AML-193 (cell line): ENCODE data around the gene ACTC1.
"Not testable (repeated sequence)": the region's sequence is repeated elsewhere in the genome, so short reads cannot be mapped to it uniquely, and the experiment has no call there.

ENCODE experiments used
- DNase-seq, 2 experiments: peaks; one replicate each; lab custom pipeline; 2025; lab: John Stamatoyannopoulos, UW

The ACTC1 gene

GRCh38 chr15:34795267-34796081 is at the start of gene ACTC1:
TSS of gene ACTC1 (minus strand) at chr15:34795549. CDS start at chr15:34794808, 741 bp downstream.
- no peak for DNase-seq

GRCh38 chr15:34841262-34841725 is 45.9 kb upstream of the ACTC1 start:
- no peak for DNase-seq

- no peak for DNase-seq
Measured at GRCh38 chr15:34838282-34838681, 42.9 kb upstream of the ACTC1 start.

- DNase-seq = no peak
Measured at GRCh38 chr15:34837246-34838016, 42.1 kb upstream of the ACTC1 start.

GRCh38 chr15:34828145-34828911 is 33.0 kb upstream of the ACTC1 start:
- no peak for DNase-seq

- no peak for DNase-seq
Measured at GRCh38 chr15:34821831-34822230, 26.5 kb upstream of the ACTC1 start.

- no peak for DNase-seq
Measured at GRCh38 chr15:34820110-34820509, 24.8 kb upstream of the ACTC1 start.

- DNase-seq = no peak
Measured at GRCh38 chr15:34818526-34818925, 23.2 kb upstream of the ACTC1 start.

GRCh38 chr15:34815836-34816235 is 20.5 kb upstream of the ACTC1 start:
- DNase-seq = no peak

- DNase-seq = no peak
Measured at GRCh38 chr15:34813446-34814190, 18.3 kb upstream of the ACTC1 start.

- not testable (repeated sequence) for DNase-seq
Measured at GRCh38 chr15:34812868-34813365, 17.6 kb upstream of the ACTC1 start.

- no peak for DNase-seq
Measured at GRCh38 chr15:34812369-34812768, 17.0 kb upstream of the ACTC1 start.

- DNase-seq = no peak
Measured at GRCh38 chr15:34810443-34811129, 15.2 kb upstream of the ACTC1 start.

- no peak for DNase-seq
Measured at GRCh38 chr15:34809186-34809585, 13.8 kb upstream of the ACTC1 start.

- no peak for DNase-seq
Measured at GRCh38 chr15:34808016-34808415, 12.7 kb upstream of the ACTC1 start.

GRCh38 chr15:34807241-34807640 is 11.9 kb upstream of the ACTC1 start:
- DNase-seq = not testable (repeated sequence)

GRCh38 chr15:34804776-34805175 is 9.4 kb upstream of the ACTC1 start:
- DNase-seq = no peak

GRCh38 chr15:34804113-34804512 is 8.8 kb upstream of the ACTC1 start:
- no peak for DNase-seq

GRCh38 chr15:34802803-34803750 is 7.7 kb upstream of the ACTC1 start:
- no peak for DNase-seq

GRCh38 chr15:34802371-34802770 is 7.0 kb upstream of the ACTC1 start:
- DNase-seq = no peak
